ENCODE results near the gene STX5.
"Not testable (repeated sequence)": the region's sequence is repeated elsewhere in the genome, so short reads cannot be mapped to it uniquely, and the experiment has no call there.

Gene STX5

DNA sequence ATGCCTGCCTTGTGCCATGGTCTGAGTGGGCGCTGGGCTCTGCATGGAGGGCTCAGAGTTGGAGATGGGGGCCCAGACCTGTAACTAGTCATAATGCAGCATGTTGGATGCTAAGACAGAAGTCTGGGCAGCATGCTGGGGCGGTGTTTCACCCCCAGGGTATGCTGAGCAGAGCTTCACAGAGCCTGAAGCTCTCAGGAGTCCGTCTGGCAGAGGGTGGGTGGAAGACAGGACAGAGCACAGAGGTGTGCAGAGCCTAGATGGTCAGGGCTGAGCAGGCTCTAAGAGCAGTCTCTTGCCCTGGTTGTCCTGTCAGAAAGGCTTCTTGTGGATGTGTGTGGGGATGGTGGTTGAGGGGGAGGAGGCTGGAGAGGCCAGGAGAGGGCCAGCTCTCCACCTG lies 53.4 kb downstream of the STX5 start:
- DNase-seq, result no peak

DNA sequence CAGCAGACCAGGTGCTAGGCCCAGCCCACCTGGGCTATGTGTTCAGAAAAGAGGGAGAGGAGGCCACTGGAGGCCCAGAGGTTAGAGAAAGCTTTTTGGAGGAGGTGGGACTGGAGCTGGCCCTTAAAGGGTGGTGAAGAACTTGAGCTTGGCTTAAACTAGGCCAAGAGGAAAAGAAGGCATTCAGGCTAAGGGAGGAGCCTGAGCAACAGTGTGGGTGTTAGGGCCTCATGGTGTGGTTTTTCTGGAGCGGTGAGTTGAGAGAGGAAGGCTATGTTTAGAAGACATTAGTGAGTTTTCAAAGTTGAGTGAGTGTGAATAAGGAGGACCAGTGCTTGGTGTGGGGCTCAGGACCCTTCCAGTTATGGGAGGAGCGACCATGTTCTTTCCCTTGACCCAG lies 54.5 kb downstream of the STX5 start:
- DNase-seq, result no peak

DNA sequence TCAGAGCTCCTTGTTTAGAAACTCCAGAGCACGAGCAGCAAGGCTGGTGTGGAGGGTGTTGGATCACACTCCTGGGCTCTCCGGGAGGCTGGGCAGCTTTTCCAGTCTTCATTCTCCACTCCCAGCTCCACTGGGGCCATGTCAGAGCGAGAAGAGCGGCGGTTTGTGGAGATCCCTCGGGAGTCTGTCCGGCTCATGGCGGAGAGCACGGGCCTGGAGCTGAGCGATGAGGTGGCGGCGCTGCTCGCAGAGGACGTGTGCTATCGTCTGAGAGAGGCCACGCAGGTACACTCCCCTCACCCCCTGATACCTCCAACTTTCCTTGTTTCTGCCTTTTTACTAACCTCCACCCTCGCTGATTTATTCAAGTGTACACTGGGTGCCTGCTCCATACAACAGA lies 56.2 kb downstream of the STX5 start:
- DNase-seq, result no peak

DNA sequence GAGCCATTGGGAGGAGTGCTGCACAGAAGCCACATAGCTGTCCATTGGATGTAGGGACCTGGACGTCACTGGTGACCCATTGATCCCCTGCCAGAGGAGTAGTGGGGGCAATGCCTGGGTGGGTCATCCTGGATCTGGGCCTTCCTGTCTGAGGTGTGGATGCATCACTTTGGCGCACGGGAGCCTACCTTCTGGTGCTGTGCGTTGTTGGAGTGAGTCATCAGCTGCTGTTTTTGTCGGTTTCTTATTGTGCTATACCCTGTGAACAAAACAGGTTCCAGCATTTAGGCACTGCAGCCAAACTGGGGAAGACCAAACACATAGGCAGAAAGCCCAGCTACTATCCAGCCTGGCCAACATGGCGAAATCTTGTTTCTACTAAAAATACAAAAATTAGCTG lies 57.4 kb downstream of the STX5 start:
- DNase-seq, result no peak

DNA sequence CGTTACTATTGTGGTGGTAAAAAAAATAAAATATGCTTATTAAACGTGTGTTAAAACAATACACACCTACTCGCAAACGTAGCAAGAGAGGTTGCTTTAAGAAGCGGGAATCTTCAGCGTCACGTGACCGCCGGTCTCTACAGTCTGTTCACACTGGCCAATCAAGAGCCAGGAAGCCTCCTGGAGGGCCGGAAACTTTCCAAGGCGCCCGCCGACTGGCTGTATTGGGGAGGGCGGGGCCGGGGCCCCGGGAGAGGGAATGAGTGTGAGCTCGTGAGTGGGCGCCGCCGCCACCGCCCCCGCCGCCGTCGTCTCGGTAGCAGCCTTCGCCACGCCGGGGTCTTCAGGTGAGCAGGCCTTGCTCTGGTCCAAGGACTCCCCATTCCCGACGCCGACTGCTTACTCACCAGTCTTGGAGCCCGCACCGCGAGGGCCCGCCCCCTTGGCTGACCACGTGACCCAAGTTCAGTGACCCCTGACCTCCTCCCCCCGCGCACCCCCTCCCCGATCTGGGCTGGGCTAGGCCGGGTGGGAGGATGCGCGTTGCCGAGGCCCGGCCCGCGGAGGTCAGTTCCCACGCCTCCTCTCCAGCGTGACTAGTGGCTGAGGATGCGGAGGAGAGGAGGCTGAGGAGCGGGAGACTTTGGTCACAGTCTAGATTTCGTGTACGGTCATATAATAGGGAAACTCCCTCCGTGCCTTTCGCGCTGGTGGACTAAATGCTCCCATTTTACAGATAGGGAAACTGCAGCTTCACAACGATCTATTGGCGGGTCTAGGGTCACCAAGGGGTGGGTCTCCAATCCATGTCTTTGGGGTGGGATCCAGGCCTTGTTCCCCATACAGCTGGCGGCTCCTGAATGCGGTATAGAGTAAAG lies 60.5 kb downstream of the STX5 start, which contains the start of gene TAF6L:
TSS of gene TAF6L (plus strand) at position 253 of the 878 bp plus-strand sequence. CDS start 4,388 bp downstream, outside the sequence.
- peak; percentile 93 to 98 for DNase-seq

DNA sequence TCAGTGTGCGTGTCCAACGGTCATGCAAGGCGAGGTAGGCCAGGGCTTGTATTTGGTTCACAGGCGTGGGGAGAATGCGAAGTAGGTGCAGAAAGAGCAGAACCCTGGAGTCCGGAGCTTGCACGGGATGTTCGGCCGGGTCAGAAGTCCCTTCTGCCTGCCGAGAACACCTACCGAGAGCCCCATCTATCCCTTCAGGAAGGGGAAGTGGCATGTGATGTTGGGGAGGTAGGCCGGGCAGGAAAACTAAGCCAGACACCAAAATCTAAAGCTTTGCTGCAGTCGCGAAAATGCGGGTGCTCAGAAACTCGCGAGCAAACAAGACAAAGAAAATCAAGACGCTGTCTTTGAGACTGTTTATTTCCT lies 61.1 kb downstream of the STX5 start:
- DNase-seq, result peak; percentile 51 to 71

DNA sequence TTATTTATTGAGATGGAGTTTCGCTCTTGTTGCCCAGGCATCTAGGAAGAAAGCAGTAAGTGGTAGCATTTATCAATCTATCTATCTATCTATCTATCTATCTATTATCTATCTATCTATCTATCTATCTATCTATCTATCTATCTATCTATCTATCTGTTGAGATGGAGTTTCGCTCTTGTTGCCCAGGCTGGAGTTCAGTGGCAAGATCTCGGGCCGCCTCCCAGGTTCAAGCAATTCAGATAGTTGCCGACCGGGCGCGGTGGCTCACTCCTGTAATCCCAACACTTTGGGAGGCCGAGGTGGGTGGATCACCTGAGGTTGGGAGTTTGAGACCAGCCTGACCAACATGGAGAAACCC lies 71.0 kb downstream of the STX5 start:
- DNase-seq, result not testable (repeated sequence)

DNA sequence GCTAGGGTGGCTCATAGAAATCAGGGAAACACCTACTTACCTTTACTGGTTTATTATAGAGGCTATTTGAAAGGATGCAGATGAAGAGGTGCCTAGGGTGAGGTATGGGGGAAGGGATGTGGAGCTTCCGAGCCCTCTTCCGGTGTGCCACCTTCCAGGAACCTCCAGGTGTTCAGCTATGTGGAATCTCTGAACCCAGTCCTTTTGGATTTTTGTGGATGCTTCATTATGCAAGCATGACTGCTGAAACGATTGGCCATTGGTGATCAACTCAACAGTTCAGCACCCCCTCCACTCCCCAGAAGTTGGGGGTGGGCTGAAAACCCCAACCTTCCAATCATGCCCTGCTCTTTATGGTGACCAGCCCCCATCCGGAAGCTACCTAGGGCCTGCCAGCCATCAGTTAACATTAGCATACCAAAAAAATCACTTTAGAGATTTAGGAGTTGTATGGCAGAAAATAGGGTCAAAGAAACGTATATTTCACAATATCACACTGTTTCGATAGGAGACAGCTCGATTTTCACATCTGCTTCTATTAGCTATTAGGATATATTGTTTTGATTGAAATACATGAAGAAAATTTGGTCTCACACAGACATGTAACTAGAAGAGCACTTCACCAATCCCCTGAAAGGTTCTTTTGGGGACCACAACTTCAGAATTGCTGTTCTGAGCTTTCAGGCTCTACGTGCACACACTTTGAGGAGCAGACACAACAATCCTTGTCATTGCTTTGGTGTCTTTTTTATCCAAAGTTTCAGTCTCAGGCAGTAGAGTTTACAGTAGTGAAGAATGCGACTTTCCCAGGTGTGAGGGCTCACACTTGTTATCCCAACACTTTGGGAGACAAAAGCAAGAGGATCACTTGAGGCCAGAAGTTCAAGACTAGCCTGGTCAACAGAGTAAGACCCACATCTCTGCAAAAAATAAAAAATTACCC lies 73.7 kb downstream of the STX5 start:
- no peak for DNase-seq
